Astrocyte (in vitro differentiated cells and primary cell): Measurements from ENCODE around the gene SRGAP2B. TPM values are rescaled to one million over a fixed set of nuclear protein-coding genes. Genes with fewer than 3 reads are reported as not detected.
"Not testable (repeated sequence)": the region's sequence is repeated elsewhere in the genome, so short reads cannot be mapped to it uniquely, and the experiment has no call there.

ENCODE experiments used
- DNase-seq: peaks from one replicate; pipeline ENCODE4 v3.0.0-alpha.2; 2010; ENCODE audit warnings: low read depth
- FAIRE-seq: peaks from 2 replicates; lab custom pipeline; 2011; peaks lifted over from hg19 to GRCh38; lab: Jason Lieb, UNC
- H2AFZ ChIP-seq: 2 replicates; pipeline ENCODE4 v1.6.0; 2012; ENCODE audit warnings: low read depth, low read length, inconsistent platforms
- H3K27ac ChIP-seq: 2 replicates; pipeline ENCODE4 v1.5.1; 2011; ENCODE audit warnings: low read depth, low read length, inconsistent platforms
- H3K27me3 ChIP-seq: 2 replicates; pipeline ENCODE4 v1.6.0; 2011; ENCODE audit warnings: low read length, inconsistent platforms; ENCODE audit not compliant: insufficient read depth
- H3K36me3 ChIP-seq: 2 replicates; pipeline ENCODE4 v1.5.1; 2011; ENCODE audit warnings: low read length, inconsistent platforms; ENCODE audit not compliant: insufficient read depth
- H3K4me1 ChIP-seq: 2 replicates; pipeline ENCODE4 v1.5.1; 2011; ENCODE audit warnings: low read length, inconsistent platforms; ENCODE audit not compliant: insufficient read depth
- H3K4me2 ChIP-seq: 2 replicates; pipeline ENCODE4 v1.6.0; 2012; ENCODE audit warnings: low read length, inconsistent platforms
- H3K4me3 ChIP-seq: 2 replicates; pipeline ENCODE4 v1.5.1; 2011; ENCODE audit warnings: low read depth, mild to moderate bottlenecking, low read length, inconsistent platforms; ENCODE audit not compliant: insufficient read depth
- H3K79me2 ChIP-seq: 2 replicates; pipeline ENCODE4 v1.6.0; 2012; ENCODE audit warnings: mild to moderate bottlenecking, low read length, inconsistent platforms; ENCODE audit not compliant: insufficient read depth
- H3K9ac ChIP-seq: 2 replicates; pipeline ENCODE4 v1.6.0; 2012; ENCODE audit warnings: mild to moderate bottlenecking, low read length, inconsistent platforms
- H3K9me3 ChIP-seq: 2 replicates; pipeline ENCODE4 v1.5.1; 2012; ENCODE audit warnings: low read depth, mild to moderate bottlenecking, low read length, inconsistent platforms; ENCODE audit not compliant: insufficient read depth
- H4K20me1 ChIP-seq: 2 replicates; pipeline ENCODE4 v1.6.0; 2012; ENCODE audit warnings: low read length, inconsistent platforms; ENCODE audit not compliant: insufficient read depth
- H3K27ac Mint-ChIP-seq: one replicate; pipeline ENCODE4 v1.8.0; 2021; ENCODE audit warnings: mild to moderate bottlenecking, mixed read lengths; ENCODE audit not compliant: unreplicated experiment
- H3K27me3 Mint-ChIP-seq: one replicate; pipeline ENCODE4 v1.8.0; 2021; ENCODE audit warnings: low read depth, mixed read lengths; ENCODE audit not compliant: unreplicated experiment
- H3K36me3 Mint-ChIP-seq: one replicate; pipeline ENCODE4 v1.8.0; 2021; ENCODE audit warnings: low read depth, mixed read lengths; ENCODE audit not compliant: unreplicated experiment
- H3K4me1 Mint-ChIP-seq: one replicate; pipeline ENCODE4 v1.8.0; 2021; ENCODE audit warnings: low read depth, mixed read lengths; ENCODE audit not compliant: unreplicated experiment
- H3K4me3 Mint-ChIP-seq: one replicate; pipeline ENCODE4 v1.8.0; 2021; ENCODE audit warnings: mild to moderate bottlenecking, moderate library complexity, mixed read lengths; ENCODE audit not compliant: unreplicated experiment
- H3K9me3 Mint-ChIP-seq: one replicate; pipeline ENCODE4 v1.8.0; 2021; ENCODE audit warnings: mild to moderate bottlenecking, mixed read lengths; ENCODE audit not compliant: unreplicated experiment
- total RNA-seq: library from RNA; stranded (reverse); gene quantifications from 2 replicates; pipeline ENCODE4 v1.2.1, GENCODE V29; 2021

The SRGAP2B gene
- total RNA-seq, 1 donor from 2014 or later, result 72.3 TPM

DNA sequence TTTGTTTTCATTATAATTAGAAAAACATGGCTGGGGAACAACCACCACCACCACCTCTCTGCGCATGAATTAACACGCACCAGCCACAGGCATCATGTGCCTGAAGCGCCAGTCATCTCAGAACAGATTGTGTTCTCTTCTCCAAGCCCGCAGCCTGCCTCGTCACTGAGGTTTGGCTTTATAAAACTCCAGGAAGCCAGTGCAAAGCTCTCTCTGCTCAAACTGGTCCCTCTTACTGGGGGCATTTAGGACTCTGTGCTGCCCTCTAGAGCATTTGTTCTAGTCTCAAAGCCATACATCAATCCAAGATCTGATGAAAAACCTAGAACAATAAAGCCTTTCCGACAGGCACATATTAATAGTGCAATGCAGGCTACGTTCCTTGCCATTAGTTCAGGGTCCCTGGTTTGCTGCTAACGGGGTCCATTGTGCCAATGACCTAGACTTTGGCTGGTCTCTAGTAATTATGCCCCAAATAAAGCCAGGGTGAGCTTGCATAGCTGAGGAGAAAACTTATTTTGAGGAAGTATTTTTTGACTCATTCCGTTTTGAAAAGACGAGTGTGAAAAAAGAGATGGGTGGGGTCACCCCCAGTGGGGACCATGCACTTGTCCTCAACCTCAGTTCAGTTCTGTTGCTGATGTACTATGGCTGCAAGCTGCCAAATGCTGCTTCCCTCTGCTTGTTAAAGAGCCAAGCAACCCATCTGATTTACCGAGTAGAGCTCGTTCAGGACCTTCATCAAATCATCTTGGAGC is 181.0 kb downstream of the SRGAP2B start:
- not testable (repeated sequence) for H3K27me3 Mint-ChIP-seq, H3K4me2 ChIP-seq, H4K20me1 ChIP-seq, H3K27ac Mint-ChIP-seq, H3K4me1 ChIP-seq, DNase-seq, H3K4me1 Mint-ChIP-seq, H3K9me3 Mint-ChIP-seq, H3K27ac ChIP-seq, H3K36me3 Mint-ChIP-seq, H3K9me3 ChIP-seq, H3K4me3 ChIP-seq, H3K27me3 ChIP-seq, H3K36me3 ChIP-seq, FAIRE-seq, H3K4me3 Mint-ChIP-seq, H2AFZ ChIP-seq, H3K9ac ChIP-seq, H3K79me2 ChIP-seq

- FAIRE-seq, H3K27me3 Mint-ChIP-seq, H3K4me1 Mint-ChIP-seq, H3K36me3 Mint-ChIP-seq, DNase-seq, H3K9me3 Mint-ChIP-seq, H3K36me3 ChIP-seq, H2AFZ ChIP-seq, H3K4me2 ChIP-seq, H3K4me1 ChIP-seq, H3K27me3 ChIP-seq, H3K9ac ChIP-seq, H3K9me3 ChIP-seq, H3K27ac Mint-ChIP-seq, H3K4me3 ChIP-seq, H4K20me1 ChIP-seq, H3K4me3 Mint-ChIP-seq, H3K79me2 ChIP-seq, H3K27ac ChIP-seq: not testable (repeated sequence)
These were observed 181.7 kb downstream of the SRGAP2B start for GRCh38 chr1:144913458-144913857.

DNA sequence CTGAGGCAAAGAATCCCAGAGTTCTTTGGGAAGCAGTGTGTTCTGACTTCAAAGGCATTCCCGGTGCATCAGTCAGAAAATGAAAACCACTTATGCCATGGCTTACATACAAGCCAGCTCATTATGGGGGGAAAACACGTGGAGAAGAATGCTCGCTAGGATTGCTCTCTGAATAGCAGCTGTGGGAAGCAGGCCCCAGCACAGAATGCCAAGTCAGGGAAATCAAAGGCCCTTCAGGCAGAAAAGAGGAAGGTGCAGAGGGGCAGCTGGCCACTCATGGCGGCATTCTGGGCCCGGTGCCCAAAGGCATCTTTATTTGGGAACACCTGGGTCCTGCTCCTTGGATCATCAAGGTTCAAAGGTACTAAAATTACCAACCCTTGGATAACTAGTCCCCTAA is 184.4 kb downstream of the SRGAP2B start:
- H3K79me2 ChIP-seq, result not testable (repeated sequence)

DNA sequence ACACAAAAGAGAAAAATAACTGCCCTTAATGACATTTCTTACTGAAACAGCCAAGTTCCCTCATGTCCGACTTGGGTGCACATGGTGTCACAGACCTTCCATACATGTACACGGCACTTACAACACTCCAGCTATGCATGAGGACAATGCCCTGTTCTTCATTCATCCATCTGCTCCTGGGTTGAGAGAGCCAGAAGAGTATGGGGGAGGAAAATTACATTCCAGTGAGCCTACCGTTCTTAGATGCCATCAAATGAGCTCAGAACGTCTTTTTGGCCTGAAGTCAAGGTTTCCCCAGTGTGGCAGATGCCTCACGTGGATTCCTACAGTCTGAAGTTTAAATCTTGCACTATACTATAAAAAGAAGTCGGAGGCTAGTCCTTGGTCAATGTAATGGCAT is 194.3 kb downstream of the SRGAP2B start:
- H3K4me2 ChIP-seq, H3K27me3 Mint-ChIP-seq, H3K27ac ChIP-seq, H3K9me3 ChIP-seq, H3K4me3 ChIP-seq, DNase-seq, H3K4me3 Mint-ChIP-seq, H3K27ac Mint-ChIP-seq, H3K36me3 ChIP-seq, H3K36me3 Mint-ChIP-seq, FAIRE-seq, H4K20me1 ChIP-seq, H3K79me2 ChIP-seq, H2AFZ ChIP-seq, H3K9ac ChIP-seq, H3K27me3 ChIP-seq, H3K4me1 Mint-ChIP-seq, H3K4me1 ChIP-seq, H3K9me3 Mint-ChIP-seq: not testable (repeated sequence)

More for the DNA sequence above, 184.4 kb downstream of the SRGAP2B start:
- not testable (repeated sequence) for H3K9me3 ChIP-seq, H3K36me3 Mint-ChIP-seq, H3K27me3 Mint-ChIP-seq, H3K4me3 ChIP-seq, H3K9ac ChIP-seq, DNase-seq, H3K9me3 Mint-ChIP-seq, H3K27me3 ChIP-seq, H4K20me1 ChIP-seq, H3K27ac Mint-ChIP-seq, FAIRE-seq, H3K4me2 ChIP-seq, H3K27ac ChIP-seq, H3K4me1 ChIP-seq, H3K4me3 Mint-ChIP-seq, H3K36me3 ChIP-seq, H2AFZ ChIP-seq, H3K4me1 Mint-ChIP-seq

- not testable (repeated sequence) for H3K4me1 ChIP-seq, H3K9ac ChIP-seq, H3K9me3 Mint-ChIP-seq, H2AFZ ChIP-seq, DNase-seq, H3K36me3 ChIP-seq, H3K4me1 Mint-ChIP-seq, H3K27me3 Mint-ChIP-seq, H3K27me3 ChIP-seq, FAIRE-seq, H3K9me3 ChIP-seq, H3K27ac ChIP-seq, H3K4me3 ChIP-seq, H3K4me2 ChIP-seq, H3K27ac Mint-ChIP-seq, H3K4me3 Mint-ChIP-seq, H4K20me1 ChIP-seq, H3K36me3 Mint-ChIP-seq, H3K79me2 ChIP-seq
These were observed 200.5 kb downstream of the SRGAP2B start for GRCh38 chr1:144894454-144895201.
